CD4-positive, alpha-beta T cell (primary cell): ENCODE data around the gene EGFLAM. TPM values are rescaled to one million over a fixed set of nuclear protein-coding genes. Genes with fewer than 3 reads are reported as not detected.

Experiments used
- ATAC-seq: fragments of 200-7000 bp; cut with Tn5 transposase; one replicate; pipeline ENCODE4 v1.10.0; 2022; ENCODE audit warnings: mild to moderate bottlenecking; ENCODE audit not compliant: poor library complexity
- CTCF ChIA-PET: fragments of 350-600 bp; sonication (Branson Sonifier 250); formaldehyde crosslinking; loops from one replicate; lab custom pipeline; 2021; ENCODE audit warnings: antibody characterized with exemption, inconsistent platforms; lab: Charles Lee
- POLR2A ChIA-PET: fragments of 350-600 bp; sonication (Branson Sonifier 250); formaldehyde crosslinking; loops from one replicate; lab custom pipeline; 2021; ENCODE audit warnings: antibody characterized with exemption, inconsistent platforms; lab: Charles Lee
- DNase-seq, 14 experiments: peaks; one replicate each; pipeline ENCODE4 v3.0.0-alpha.2; 2013 to 2020; ENCODE audit warnings: mixed read lengths in 2 of 14
- H3K27ac ChIP-seq, 2 donors: one replicate each; pipeline versions ENCODE4 v1.5.1 to v1.7.0; 2013; ENCODE audit warnings: low read length in 2 of 2, low read depth in 1 of 2, mild to moderate bottlenecking in 1 of 2
- H3K27me3 ChIP-seq, 2 experiments: 1 replicate in 1 of 2; 2 replicates in 1 of 2; pipeline versions ENCODE4 v1.6.1 to v1.7.0; 2013; ENCODE audit warnings: low read length in 2 of 2, control low read depth in 1 of 2, mild to moderate bottlenecking in 1 of 2, moderate library complexity in 1 of 2; ENCODE audit not compliant: insufficient read depth in 2 of 2, control insufficient read depth in 1 of 2
- H3K36me3 ChIP-seq: one replicate; pipeline ENCODE4 v1.6.1; 2013; ENCODE audit warnings: low read length, control low read depth; ENCODE audit not compliant: insufficient read depth
- H3K4me1 ChIP-seq: one replicate; pipeline ENCODE4 v1.6.1; 2013; ENCODE audit warnings: low read length, control low read depth; ENCODE audit not compliant: insufficient read depth
- H3K4me3 ChIP-seq: one replicate; pipeline ENCODE4 v1.5.1; 2013; ENCODE audit warnings: mild to moderate bottlenecking, low read length, moderate library complexity
- H3K9me3 ChIP-seq, 2 experiments: 1 replicate in 1 of 2; 2 replicates in 1 of 2; pipeline versions ENCODE4 v1.6.1 to v1.7.0; 2013; ENCODE audit warnings: low read length in 2 of 2, mild to moderate bottlenecking in 2 of 2, control low read depth in 1 of 2, moderate library complexity in 1 of 2; ENCODE audit not compliant: control insufficient read depth in 1 of 2, insufficient read depth in 1 of 2
- H3K27ac Mint-ChIP-seq: one replicate; pipeline ENCODE4 v1.8.0; 2020; ENCODE audit warnings: mixed read lengths
- H3K27me3 Mint-ChIP-seq: one replicate; pipeline ENCODE4 v1.8.0; 2021; ENCODE audit warnings: mixed read lengths
- H3K36me3 Mint-ChIP-seq: one replicate; pipeline ENCODE4 v1.8.0; 2021; ENCODE audit warnings: low read depth, mixed read lengths
- H3K4me1 Mint-ChIP-seq: one replicate; pipeline ENCODE4 v1.8.0; 2021; ENCODE audit warnings: low read depth, mixed read lengths
- H3K4me3 Mint-ChIP-seq: one replicate; pipeline ENCODE4 v1.8.0; 2020; ENCODE audit warnings: mild to moderate bottlenecking, mixed read lengths
- H3K9me3 Mint-ChIP-seq: one replicate; pipeline ENCODE4 v1.8.0; 2020; ENCODE audit warnings: mixed read lengths
- CTCF ChIP-seq: fragments of 200-600 bp; IDR thresholded peaks from one replicate; pipeline ENCODE4 v1.8.0; 2022; ENCODE audit warnings: antibody characterized with exemption, mild to moderate bottlenecking
- intact Hi-C, 2 experiments: fragments of 100-400 bp; cut with DNase I in 1 of 2; cut with micrococcal nuclease in 1 of 2; formaldehyde crosslinking; loops; one replicate each; pipeline versions ENCODE4 v1.15.1 to v1.9.0; 2023 to 2025; cut with DNase I, micrococcal nuclease
- total RNA-seq, 174 experiments: library from RNA in 2 of 174; stranded (reverse) in 2 of 174; gene quantifications; one replicate each; pipeline ENCODE4 v1.2.3 and lab custom pipeline; 2021 to 2026

EGFLAM gene
- total RNA-seq, 2 experiments from 2014 or later: not detected

GRCh38 chr5:38424148-38425060 lies 166.0 kb downstream of the EGFLAM start:
- H3K4me1 ChIP-seq: no peaks in the 10 kb centered on the region
- H3K27me3 ChIP-seq: peaks cover 6 to 11% of the 10 kb centered on the region in 2 experiments
- H3K9me3 ChIP-seq: no peaks in the 10 kb centered on the region
- peaks cover 52% of the 10 kb centered on the region for H3K27me3 Mint-ChIP-seq
- H3K4me3 Mint-ChIP-seq: no peak overlapping the region
- TF ChIP-seq CTCF: no peak
- ChIA-PET CTCF (interaction anchor here (1.3 kb wide), 1 partner anchor 17 kb away, joined by 6 read pairs; no protein-coding TSS in a partner anchor), POLR2A (no interaction called here)
- no peak overlapping the region for H3K4me3 ChIP-seq
- no peaks in the 10 kb centered on the region for H3K4me1 Mint-ChIP-seq
- no peaks in the 10 kb centered on the region for H3K36me3 ChIP-seq
- ATAC-seq (no peak), DNase-seq (no peak)
- no peaks in the 10 kb centered on the region for H3K9me3 Mint-ChIP-seq
- H3K27ac ChIP-seq: no peak overlapping the region
- no peak overlapping the region for H3K27ac Mint-ChIP-seq
- H3K36me3 Mint-ChIP-seq: no peaks in the 10 kb centered on the region
- intact Hi-C loops: no loop called here

- H3K9me3 ChIP-seq: no peaks in the 10 kb centered on the region
- Mint-ChIP-seq H3K27ac (no peak overlapping the region), H3K27me3 (peaks cover 39% of the 10 kb centered on the region), H3K36me3 (no peaks in the 10 kb centered on the region), H3K4me3 (no peak overlapping the region), H3K9me3 (no peaks in the 10 kb centered on the region), H3K4me1 (no peaks in the 10 kb centered on the region)
- H3K27ac ChIP-seq: no peak overlapping the region
- no peak overlapping the region for H3K4me3 ChIP-seq
- DNase-seq: no peak
- POLR2A ChIA-PET: no interaction called here
- no peaks in the 10 kb centered on the region for H3K4me1 ChIP-seq
- ATAC-seq: no peak
- CTCF ChIA-PET: no interaction called here
- TF ChIP-seq CTCF: no peak
- no peaks in the 10 kb centered on the region for H3K36me3 ChIP-seq
- intact Hi-C loops: no loop called here
- peaks cover 6 to 9% of the 10 kb centered on the region in 2 experiments for H3K27me3 ChIP-seq
Measured at GRCh38 chr5:38426490-38426889, 168.1 kb downstream of the EGFLAM start.

GRCh38 chr5:38426986-38427950 lies 168.9 kb downstream of the EGFLAM start:
- Mint-ChIP-seq H3K36me3 (no peaks in the 10 kb centered on the region), H3K4me3 (no peak overlapping the region), H3K27me3 (peaks cover 36% of the 10 kb centered on the region), H3K4me1 (no peaks in the 10 kb centered on the region), H3K27ac (no peak overlapping the region), H3K9me3 (no peaks in the 10 kb centered on the region)
- intact Hi-C loops: no loop called here
- TF ChIP-seq CTCF: no peak
- no peaks in the 10 kb centered on the region for H3K4me1 ChIP-seq
- CTCF ChIA-PET: no interaction called here
- no peak for ATAC-seq
- no peaks in the 10 kb centered on the region for H3K9me3 ChIP-seq
- peaks cover 6 to 9% of the 10 kb centered on the region in 2 experiments for H3K27me3 ChIP-seq
- no peak for DNase-seq
- no peaks in the 10 kb centered on the region for H3K36me3 ChIP-seq
- no peak overlapping the region for H3K27ac ChIP-seq
- POLR2A ChIA-PET: no interaction called here
- no peak overlapping the region for H3K4me3 ChIP-seq
